GM10266 (cell line): ENCODE results near the gene RNF40.

ENCODE experiments used
- DNase-seq: peaks from one replicate; pipeline ENCODE4 v3.0.0; 2012; ENCODE audit errors: extremely low spot score
- CTCF ChIP-seq: IDR thresholded peaks from 2 replicates; pipeline ENCODE4 v1.5.1; 2012; ENCODE audit warnings: mild to moderate bottlenecking, low read depth; ENCODE audit not compliant: control insufficient read depth, insufficient read depth; ENCODE audit errors: missing control alignments

The RNF40 gene

GRCh38 chr16:30778549-30779244 lies 16.6 kb downstream of the RNF40 start:
- no peak for TF ChIP-seq CTCF
- DNase-seq = no peak

GRCh38 chr16:30779596-30779995 lies 17.5 kb downstream of the RNF40 start:
- no peak for DNase-seq
- no peak for TF ChIP-seq CTCF

GRCh38 chr16:30780021-30780420 lies 17.9 kb downstream of the RNF40 start:
- no peak for DNase-seq
- TF ChIP-seq CTCF = no peak

- TF ChIP-seq CTCF = no peak
- DNase-seq = no peak
Observed at GRCh38 chr16:30780549-30780948, 18.4 kb downstream of the RNF40 start.

- TF ChIP-seq CTCF = no peak
- DNase-seq = no peak
Observed at GRCh38 chr16:30782486-30783279, 20.6 kb downstream of the RNF40 start.

GRCh38 chr16:30783280-30784109 lies 21.4 kb downstream of the RNF40 start:
- TF ChIP-seq CTCF = no peak
- DNase-seq = no peak

GRCh38 chr16:30784215-30784614 lies 22.1 kb downstream of the RNF40 start:
- no peak for TF ChIP-seq CTCF
- DNase-seq = no peak
